ENCODE results near the gene AZU1.

Gene AZU1

DNA sequence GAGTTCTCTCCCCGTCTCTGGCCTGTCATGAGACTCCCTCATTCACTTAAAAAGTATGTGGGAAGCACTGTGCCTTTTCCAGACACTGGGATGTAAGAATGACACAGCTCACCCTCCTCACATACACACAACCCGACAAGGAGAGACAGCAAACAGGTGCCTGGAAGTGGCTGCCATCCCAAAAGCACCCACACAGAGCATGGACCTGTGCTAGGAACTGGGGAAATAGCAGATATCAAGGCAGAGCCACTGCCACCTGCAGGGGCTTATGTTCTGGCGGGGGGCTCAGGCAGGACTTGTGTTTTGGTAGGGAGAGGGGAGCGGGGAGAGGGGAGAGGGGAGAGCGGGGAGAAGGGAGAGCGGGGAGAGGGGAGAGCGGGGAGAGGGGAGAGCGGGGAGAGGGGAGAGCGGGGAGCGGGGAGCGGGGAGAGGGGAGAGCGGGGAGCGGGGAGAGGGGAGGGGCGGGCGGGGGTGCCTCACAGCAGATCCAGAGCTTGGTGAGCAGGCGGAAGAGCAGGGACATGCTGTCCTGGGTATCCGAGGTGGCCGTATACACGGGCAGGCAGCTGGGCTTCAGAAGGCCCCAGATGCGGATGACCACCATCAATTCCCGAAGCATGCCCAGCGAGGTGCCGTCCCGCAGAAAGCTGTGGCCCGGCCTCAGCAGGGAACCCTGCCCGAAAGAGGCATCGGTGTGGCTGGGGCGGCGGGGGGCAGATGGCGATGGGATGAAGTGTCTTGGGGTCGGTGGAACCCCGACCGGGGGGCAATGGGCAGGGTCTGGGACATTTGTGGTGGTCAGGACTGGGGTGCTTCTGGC, 44.0 kb downstream of the AZU1 start:
- no peak for DNase-seq

DNA sequence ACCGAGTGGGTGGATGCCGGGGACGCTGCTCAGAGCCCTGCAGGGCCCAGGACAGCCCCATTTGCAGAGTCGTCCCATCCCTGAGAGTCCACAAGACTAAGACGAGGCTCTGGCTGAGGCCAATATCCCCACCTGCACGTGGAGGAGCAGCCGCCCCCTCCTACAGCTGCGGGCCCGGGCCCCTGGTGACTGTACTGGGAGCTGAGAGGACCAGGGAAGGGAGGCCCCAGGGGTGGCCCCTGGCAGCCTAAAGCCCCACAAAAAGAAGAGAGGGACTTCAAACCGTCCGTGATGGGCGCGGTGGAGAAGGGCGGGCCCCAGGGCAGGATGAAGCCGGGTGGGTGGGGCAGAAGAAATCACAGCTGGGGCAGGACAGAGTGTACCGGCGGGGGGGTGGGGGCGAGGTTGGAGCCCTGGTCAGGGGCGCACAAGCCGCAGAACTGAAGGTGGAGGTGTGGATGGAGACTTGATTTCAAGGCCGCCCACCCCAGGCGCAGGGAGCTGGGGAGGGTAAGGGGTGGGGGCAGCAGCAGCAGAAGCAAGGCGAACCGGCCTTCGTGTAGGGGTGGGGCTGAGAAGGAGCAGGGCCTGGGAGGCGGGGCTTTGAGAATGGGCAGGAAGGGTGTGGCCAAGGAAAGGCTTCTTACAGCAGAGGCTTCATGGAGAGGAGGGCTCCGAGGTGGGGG, 44.8 kb downstream of the AZU1 start:
- peak in 1 of 56 donors; percentile 11 for DNase-seq

DNA sequence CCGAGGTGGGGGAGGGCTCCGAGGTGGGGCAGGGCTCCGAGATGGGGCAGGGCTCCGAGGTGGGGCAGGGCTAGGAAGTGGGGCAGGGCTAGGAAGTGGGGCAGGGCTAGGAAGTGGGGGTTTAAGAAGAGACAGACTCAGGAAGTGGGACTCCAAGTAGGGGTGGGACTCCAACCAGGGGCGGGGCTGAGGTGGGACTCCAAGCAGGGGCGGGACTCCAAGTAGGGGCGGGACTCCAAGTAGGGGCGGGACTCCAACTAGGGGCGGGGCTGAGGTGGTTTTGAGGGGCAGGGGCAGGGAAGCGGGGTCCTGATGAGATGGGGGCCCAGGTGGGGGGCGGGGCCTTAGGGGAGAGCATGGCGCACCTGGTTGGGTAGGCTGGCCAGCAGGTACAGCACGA, 45.4 kb downstream of the AZU1 start:
- no peak for DNase-seq

DNA sequence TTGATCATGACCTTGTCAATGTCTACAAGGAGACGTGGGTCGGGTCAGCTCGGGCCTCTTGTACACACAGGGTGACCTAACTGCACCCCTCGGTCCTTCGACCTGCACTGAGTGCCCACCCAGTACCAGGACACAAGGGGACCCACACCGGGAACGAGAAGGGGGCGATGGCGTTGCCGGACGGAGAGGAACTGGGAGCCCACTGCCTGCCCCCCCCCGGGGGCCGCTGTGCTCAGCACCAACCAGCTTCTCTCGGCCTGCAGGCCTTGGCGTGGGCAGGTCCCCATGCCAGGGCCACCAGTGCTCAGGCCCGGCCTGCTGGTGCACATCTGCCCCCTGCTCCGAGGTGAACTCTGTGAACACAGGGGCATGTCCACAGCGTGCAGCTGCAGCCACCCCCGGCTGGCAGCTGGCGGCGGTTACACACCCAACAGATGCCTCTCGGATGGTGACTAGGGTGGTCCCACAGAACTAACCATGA, 46.0 kb downstream of the AZU1 start:
- DNase-seq = no peak

DNA sequence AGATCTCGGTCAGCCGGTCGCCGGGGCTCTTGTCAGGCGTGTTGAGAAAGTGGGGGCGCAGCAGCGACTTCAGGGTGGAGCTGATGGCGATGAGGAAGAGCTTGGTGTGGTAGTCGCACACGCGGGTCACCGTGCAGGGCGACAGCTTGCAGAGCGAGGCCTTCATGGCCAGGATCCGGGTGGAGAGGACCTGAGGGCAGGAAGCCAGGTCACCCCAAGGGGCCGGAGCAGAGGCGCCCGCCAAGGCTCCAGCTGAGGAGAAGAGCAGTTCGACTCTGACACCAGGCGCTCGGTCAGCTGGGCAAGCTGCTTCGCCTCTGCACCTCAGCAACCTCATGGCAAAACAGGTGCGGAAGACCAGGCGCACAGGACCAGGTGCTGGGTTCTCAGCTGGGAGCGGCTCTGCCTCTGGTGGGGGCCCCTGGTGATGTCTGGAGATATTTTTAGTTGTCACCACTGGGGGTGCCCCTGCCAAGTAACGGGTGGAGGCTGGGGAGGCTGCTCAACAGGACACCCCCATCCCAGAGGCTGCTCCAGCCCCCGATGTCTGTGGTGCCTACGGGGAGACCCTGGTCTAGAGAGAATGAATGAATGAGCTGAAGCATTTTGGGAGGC, 47.7 kb downstream of the AZU1 start:
- no peak for DNase-seq

DNA sequence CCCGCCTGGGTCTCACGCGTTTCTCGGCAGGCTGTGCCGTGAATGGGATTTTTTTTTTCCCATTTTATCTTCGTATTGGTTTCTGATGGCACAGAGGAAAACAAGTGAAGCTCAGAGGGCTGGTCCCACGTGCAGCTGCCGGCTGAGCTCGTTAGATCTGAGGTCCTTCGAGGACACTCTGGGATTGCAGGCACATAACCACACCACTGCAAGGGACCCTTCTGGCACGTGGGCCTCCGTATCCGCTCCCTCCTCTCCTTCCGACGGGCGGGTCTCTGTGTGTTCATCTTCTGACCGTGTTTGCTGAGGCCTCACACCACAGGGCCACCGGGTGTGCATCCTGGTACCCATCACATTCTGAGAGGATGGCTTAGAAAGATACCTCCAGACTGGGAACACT, 48.5 kb downstream of the AZU1 start:
- DNase-seq = no peak

DNA sequence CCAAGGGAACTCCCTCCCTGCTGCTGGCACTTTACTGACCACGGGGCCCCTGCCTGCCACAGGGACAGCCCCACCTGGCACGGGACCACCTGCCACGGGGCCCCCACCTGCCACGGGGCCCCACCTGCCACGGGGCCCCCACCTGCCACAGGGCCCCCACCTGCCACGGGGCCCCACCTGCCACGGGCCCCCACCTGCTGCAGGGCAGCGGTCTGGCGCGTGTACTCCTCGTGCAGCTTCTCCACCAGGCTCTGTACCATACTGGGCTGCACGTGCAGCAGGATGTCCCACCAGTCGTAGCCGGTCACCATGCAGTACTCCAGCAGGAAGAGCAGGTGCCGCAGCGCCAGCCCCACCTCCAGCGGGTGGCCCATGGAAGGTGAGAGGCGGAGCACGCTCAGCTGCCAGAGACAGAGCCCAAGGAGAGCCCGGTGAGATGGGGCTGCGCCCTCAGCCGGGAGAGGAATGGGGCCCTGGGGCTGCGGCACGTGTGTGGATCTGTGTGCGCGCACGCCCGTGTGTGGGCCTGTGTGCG, 49.2 kb downstream of the AZU1 start:
- DNase-seq = no peak

DNA sequence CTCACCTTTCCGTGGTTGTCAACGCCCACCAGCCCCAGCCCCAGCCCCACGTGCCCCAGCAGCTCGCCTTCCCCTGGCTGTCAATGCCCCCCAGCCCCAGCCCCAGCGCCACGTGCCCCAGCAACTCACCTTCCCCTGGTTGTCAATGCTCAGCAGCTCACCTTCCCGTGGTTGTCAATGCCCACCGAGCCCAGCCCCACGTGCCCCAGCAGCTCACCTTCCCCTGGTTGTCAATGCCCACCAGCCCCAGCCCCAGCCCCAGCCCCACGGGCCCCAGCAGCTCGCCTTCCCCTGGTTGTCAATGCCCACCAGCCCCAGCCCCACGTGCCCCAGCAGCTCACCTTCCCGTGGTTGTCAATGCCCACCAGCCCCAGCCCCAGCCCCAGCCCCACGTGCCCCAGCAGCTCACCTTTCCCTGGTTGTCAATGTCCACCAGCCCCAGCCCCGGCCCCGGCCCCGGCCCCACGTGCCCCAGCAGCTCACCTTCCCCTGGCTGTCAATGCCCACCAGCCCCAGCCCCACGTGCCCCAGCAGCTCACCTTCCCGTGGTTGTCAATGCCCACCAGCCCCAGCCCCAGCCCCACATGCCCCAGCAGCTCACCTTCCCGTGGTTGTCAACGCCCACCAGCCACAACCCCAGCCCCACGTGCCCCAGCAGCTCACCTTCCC, 50.5 kb downstream of the AZU1 start:
- DNase-seq = peak in 1 of 56 donors; percentile 16

DNA sequence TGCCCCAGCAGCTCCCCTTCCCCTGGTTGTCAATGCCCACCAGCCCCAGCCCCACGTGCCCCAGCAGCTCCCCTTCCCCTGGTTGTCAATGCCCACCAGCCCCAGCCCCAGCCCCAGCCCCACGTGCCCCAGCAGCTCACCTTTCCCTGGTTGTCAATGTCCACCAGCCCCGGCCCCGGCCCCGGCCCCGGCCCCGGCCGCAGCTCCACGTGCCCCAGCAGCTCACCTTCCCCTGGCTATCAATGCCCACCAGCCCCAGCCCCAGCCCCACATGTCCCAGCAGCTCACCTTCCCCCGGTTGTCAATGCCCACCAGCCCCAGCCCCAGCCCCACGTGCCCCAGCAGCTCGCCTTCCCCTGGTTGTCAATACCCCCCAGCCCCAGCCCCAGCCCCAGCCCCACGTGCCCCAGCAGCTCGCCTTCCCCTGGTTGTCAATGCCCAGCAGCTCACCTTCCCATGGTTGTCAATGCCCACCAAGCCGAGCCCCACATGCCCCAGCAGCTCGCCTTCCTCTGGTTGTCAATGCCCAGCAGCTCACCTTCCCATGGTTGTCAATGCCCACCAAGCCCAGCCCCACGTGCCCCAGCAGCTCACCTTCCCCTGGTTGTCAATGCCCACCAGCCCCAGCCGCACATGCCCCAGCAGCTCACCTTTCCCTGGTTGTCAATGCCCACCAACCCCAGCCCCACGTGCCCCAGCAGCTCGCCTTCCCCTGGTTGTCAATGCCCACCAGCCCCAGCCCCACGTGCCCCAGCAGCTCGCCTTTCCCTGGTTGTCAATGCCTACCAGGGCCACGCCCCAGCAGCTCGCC, 51.3 kb downstream of the AZU1 start:
- DNase-seq = peak in 5 of 56 donors; percentile 19 to 41 (median 35)

DNA sequence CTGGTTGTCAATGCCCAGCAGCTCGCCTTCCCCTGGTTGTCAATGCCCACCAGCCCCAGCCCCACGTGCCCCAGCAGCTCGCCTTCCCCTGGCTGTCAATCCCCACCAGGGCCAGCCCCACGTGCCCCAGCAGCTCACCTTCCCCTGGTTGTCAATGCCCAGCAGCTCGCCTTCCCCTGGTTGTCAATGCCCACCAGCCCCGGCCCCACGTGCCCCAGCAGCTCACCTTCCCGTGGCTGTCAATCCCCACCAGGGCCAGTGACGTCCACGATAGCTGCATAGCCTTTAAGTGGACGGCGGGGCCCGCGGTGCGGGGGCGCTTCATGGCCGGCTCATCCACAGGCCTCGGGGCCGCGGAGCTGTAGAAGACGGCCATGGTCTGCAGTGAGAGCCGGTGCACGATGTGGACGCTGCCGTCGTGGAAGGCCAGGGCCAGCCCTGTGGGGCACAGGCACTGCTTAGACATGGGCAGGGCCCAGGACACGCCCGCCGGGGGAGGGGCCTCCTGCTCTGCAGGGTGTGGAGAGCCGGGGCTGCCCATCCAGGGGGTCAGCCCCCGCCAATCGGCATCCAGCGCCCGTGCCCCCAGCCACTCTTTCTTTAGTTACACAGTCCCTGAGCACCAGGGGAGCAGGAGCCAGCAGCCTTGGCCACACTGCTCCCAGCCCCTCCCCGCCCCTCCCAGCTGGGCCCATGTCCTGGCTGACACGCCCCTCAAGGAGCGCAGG, 52.2 kb downstream of the AZU1 start:
- DNase-seq = peak in 4 of 56 donors; percentile 6 to 24 (median 17)
